PC-9 (cell line): Measurements from ENCODE around the gene MYCBPAP. TPM values are rescaled to one million over a fixed set of nuclear protein-coding genes. Genes with fewer than 3 reads are reported as not detected.
A peak's percentile ranks its signal among the peaks of the same experiment; 100 is the strongest.

Source experiments
- BruUV-seq: library from RNA; stranded (reverse); fragments of 400-500 nt; replicated peaks from 2 replicates; lab custom pipeline; 2021; lab: Mats Ljungman, UMichigan
- CTCF ChIA-PET: fragments of 300-600 bp; sonication (Branson Sonifier 250); formaldehyde crosslinking; loops from one replicate; lab custom pipeline; 2022; ENCODE audit warnings: antibody characterized with exemption; lab: Charles Lee
- POLR2A ChIA-PET: fragments of 300-600 bp; sonication (Branson Sonifier 250); formaldehyde crosslinking; loops from one replicate; lab custom pipeline; 2022; ENCODE audit warnings: antibody characterized with exemption; ENCODE audit not compliant: unreplicated experiment; lab: Charles Lee
- DNase-seq, 2 experiments: peaks; one replicate each; pipeline versions ENCODE4 v3.0.0 to v3.0.0-alpha.2; 2015 to 2022; ENCODE audit warnings: mixed read lengths in 1 of 2
- H2AFZ ChIP-seq: fragments of 200-600 bp; sonication (generic); 2 replicates; pipeline ENCODE4 v1.8.1; 2017; ENCODE audit warnings: antibody characterized with exemption
- H3F3A ChIP-seq: fragments of 200-600 bp; sonication (generic); 2 replicates; pipeline ENCODE4 v1.8.1; 2017; ENCODE audit warnings: antibody characterized with exemption, mild to moderate bottlenecking, low read depth; ENCODE audit not compliant: insufficient read depth
- H3K27ac ChIP-seq: fragments of 200-600 bp; sonication (generic); 2 replicates; pipeline ENCODE4 v1.6.1; 2016; ENCODE audit warnings: mixed run types
- H3K27me3 ChIP-seq: fragments of 200-600 bp; sonication (generic); 2 replicates; pipeline ENCODE4 v1.6.1; 2016; ENCODE audit warnings: low read depth, mixed run types; ENCODE audit not compliant: insufficient read depth
- H3K36me3 ChIP-seq: fragments of 200-600 bp; sonication (generic); 2 replicates; pipeline ENCODE4 v1.6.1; 2016; ENCODE audit warnings: low read depth, mixed run types
- H3K4me1 ChIP-seq: fragments of 200-600 bp; sonication (generic); replicated peaks from 2 replicates; pipeline ENCODE4 v1.6.1; 2016; ENCODE audit warnings: mixed run types; ENCODE audit not compliant: insufficient read depth
- H3K4me2 ChIP-seq: fragments of 200-600 bp; sonication (generic); 2 replicates; pipeline ENCODE4 v1.6.1; 2017; ENCODE audit warnings: mixed run types
- H3K4me3 ChIP-seq: fragments of 200-600 bp; sonication (generic); 2 replicates; pipeline ENCODE4 v1.6.1; 2016; ENCODE audit warnings: mixed run types
- H3K79me2 ChIP-seq: fragments of 200-600 bp; sonication (generic); 2 replicates; pipeline ENCODE4 v1.6.1; 2017; ENCODE audit warnings: low read depth, mixed run types
- H3K9me2 ChIP-seq: fragments of 200-600 bp; sonication (generic); 2 replicates; pipeline ENCODE4 v1.8.1; 2017; ENCODE audit warnings: mild to moderate bottlenecking; ENCODE audit not compliant: insufficient read depth
- H3K9me3 ChIP-seq: fragments of 200-600 bp; sonication (generic); 2 replicates; pipeline ENCODE4 v1.8.1; 2016; ENCODE audit warnings: low read depth; ENCODE audit not compliant: insufficient read depth
- H4K20me1 ChIP-seq: fragments of 200-600 bp; sonication (generic); 2 replicates; pipeline ENCODE4 v1.8.1; 2017; ENCODE audit not compliant: insufficient read depth
- EZH2 ChIP-seq: fragments of 200-600 bp; sonication (generic); IDR thresholded peaks from 2 replicates; pipeline ENCODE4 v1.8.0; 2017; ENCODE audit warnings: antibody characterized with exemption, low read depth
- intact Hi-C: fragments of 100-400 bp; cut with micrococcal nuclease; formaldehyde crosslinking; loops from one replicate; pipeline ENCODE4 v1.10.0; 2022; ENCODE audit not compliant: unreplicated experiment
- total RNA-seq: library from RNA; stranded (reverse); gene quantifications from 2 replicates; pipeline ENCODE4 v1.2.3, GENCODE V29; 2021
- TF ChIP-seq, protein P1 (sequence below): fragments of 200-600 bp; sonication (generic); conservative IDR thresholded peaks from 2 replicates; pipeline ENCODE4 v1.6.1; 2017; ENCODE audit warnings: mixed run types, antibody characterized with exemption, mild to moderate bottlenecking, moderate library complexity

Gene MYCBPAP
- total RNA-seq, 1 experiment from 2014 or later: 4.9 TPM

DNA sequence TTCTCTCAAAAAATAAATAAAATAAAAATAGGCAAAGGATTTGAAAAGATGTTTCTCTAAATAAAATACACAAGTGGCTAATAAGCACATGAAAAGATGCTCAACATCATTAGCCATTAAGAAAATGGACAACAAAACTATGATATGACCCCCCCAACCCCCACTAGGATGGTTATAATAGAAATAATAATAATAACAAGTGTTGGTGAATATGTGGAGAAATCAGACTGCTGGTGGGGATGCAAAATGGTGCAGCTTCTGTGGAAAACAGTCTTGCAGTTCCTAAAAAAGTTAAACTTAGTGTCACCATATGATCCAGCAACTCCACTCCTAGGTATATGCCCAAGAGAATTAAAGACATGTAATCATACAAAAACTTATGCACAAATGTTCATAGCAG, 9.0 kb upstream of the MYCBPAP start:
- ChIA-PET CTCF (no interaction called here), POLR2A (no interaction called here)
- intact Hi-C loops: no loop called here
- no peak overlapping the region for H3K4me3 ChIP-seq
- no peaks in the 10 kb centered on the region for H4K20me1 ChIP-seq
- H3K9me3 ChIP-seq: no peaks in the 10 kb centered on the region
- H2AFZ ChIP-seq: no peak overlapping the region
- no peaks in the 10 kb centered on the region for H3K36me3 ChIP-seq
- no peaks in the 10 kb centered on the region for H3K9me2 ChIP-seq
- H3K27me3 ChIP-seq: no peaks in the 10 kb centered on the region
- peaks cover 18% of the 10 kb centered on the region for H3F3A ChIP-seq
- no TSS peak for BruUV-seq
- no peaks in the 10 kb centered on the region for H3K79me2 ChIP-seq
- peaks cover 30% of the 10 kb centered on the region for H3K4me1 ChIP-seq
- no peak for DNase-seq
- no peak overlapping the region for H3K27ac ChIP-seq
- TF ChIP-seq EZH2: no peak
- TF ChIP-seq, protein P1, sequence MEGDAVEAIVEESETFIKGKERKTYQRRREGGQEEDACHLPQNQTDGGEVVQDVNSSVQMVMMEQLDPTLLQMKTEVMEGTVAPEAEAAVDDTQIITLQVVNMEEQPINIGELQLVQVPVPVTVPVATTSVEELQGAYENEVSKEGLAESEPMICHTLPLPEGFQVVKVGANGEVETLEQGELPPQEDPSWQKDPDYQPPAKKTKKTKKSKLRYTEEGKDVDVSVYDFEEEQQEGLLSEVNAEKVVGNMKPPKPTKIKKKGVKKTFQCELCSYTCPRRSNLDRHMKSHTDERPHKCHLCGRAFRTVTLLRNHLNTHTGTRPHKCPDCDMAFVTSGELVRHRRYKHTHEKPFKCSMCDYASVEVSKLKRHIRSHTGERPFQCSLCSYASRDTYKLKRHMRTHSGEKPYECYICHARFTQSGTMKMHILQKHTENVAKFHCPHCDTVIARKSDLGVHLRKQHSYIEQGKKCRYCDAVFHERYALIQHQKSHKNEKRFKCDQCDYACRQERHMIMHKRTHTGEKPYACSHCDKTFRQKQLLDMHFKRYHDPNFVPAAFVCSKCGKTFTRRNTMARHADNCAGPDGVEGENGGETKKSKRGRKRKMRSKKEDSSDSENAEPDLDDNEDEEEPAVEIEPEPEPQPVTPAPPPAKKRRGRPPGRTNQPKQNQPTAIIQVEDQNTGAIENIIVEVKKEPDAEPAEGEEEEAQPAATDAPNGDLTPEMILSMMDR: no peak
- no peak overlapping the region for H3K4me2 ChIP-seq

DNA sequence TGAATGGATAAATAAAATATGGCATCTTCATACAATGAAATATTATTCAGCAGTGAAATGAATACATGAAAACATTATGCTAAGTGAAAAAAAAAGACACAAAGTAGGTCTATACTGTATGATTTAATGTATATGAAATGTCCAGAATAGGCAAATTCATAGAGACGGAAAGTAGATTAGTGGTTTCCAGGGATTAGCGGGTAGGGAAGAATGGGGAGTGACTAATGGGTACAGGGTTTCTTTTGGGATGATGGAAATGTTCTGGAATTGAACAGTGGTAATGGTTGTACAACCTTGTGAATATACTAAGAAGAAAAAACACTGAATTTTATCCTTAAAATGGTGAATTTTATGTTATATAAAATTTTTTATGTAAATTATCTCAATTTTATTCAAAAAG, 8.5 kb upstream of the MYCBPAP start:
- Histone ChIP-seq H2AFZ (no peak overlapping the region), H3K4me3 (no peak overlapping the region), H3K79me2 (no peaks in the 10 kb centered on the region), H3K27me3 (no peaks in the 10 kb centered on the region), H3K27ac (no peak overlapping the region), H3K9me2 (no peaks in the 10 kb centered on the region), H3F3A (peaks cover 23% of the 10 kb centered on the region), H3K4me2 (no peak overlapping the region), H3K4me1 (peaks cover 34% of the 10 kb centered on the region), H3K36me3 (no peaks in the 10 kb centered on the region), H4K20me1 (no peaks in the 10 kb centered on the region), H3K9me3 (no peaks in the 10 kb centered on the region)
- ChIA-PET POLR2A (no interaction called here), CTCF (interaction anchor here (0.7 kb wide), 1 partner anchor 12 kb away, joined by 9 read pairs; no protein-coding TSS in a partner anchor)
- intact Hi-C loops: no loop called here
- no peak for DNase-seq
- no TSS peak for BruUV-seq
- TF ChIP-seq, protein P1: no peak
- no peak for TF ChIP-seq EZH2

DNA sequence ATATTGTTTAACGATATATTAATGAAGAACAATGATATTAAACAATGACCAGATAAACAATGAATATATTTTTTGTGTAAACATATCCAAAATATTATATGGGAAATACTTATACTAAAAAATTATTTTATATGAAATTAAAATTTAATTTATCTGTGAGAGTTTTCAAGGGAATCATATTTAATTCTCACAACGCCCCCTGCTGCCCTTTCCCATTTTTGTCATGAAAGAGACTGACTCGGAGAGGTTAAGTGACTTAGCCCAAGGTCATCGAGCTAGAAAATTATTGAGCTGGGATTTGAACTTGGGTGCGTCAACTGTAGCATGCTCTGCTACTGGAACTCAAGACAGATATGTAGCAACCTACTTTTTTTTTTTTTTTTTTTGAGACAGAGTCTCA, 7.2 kb upstream of the MYCBPAP start:
- no TSS peak for BruUV-seq
- Histone ChIP-seq H3F3A (peaks cover 24% of the 10 kb centered on the region), H3K27ac (no peak overlapping the region), H3K9me2 (no peaks in the 10 kb centered on the region), H3K36me3 (no peaks in the 10 kb centered on the region), H3K4me2 (no peak overlapping the region), H4K20me1 (no peaks in the 10 kb centered on the region), H3K4me1 (peaks cover 30% of the 10 kb centered on the region), H3K79me2 (no peaks in the 10 kb centered on the region), H3K4me3 (no peak overlapping the region), H2AFZ (no peak overlapping the region), H3K27me3 (no peaks in the 10 kb centered on the region), H3K9me3 (no peaks in the 10 kb centered on the region)
- TF ChIP-seq, protein P1: peak; percentile 64
- TF ChIP-seq EZH2: no peak
- POLR2A ChIA-PET: no interaction called here
- intact Hi-C loops: loop anchor here (1.0 kb wide), 1 partner anchor 19 kb away; no protein-coding TSS in a partner anchor
- CTCF ChIA-PET: no interaction called here
- DNase-seq: no peak
